Left ventricle myocardium inferior (tissue), 1 donor: Measurements from ENCODE around the gene AREG. TPM values are rescaled to one million over a fixed set of nuclear protein-coding genes. Genes with fewer than 3 reads are reported as not detected.

Experiments
- DNase-seq: peaks from one replicate; pipeline ENCODE4 v3.0.0-alpha.2; 2020
- H3K27ac ChIP-seq: fragments of 200-600 bp; replicated peaks from 2 replicates; pipeline ENCODE4 v1.8.0; 2021
- H3K27me3 ChIP-seq: fragments of 200-600 bp; 2 replicates; pipeline ENCODE4 v1.8.0; 2021; ENCODE audit warnings: low read depth
- H3K36me3 ChIP-seq: fragments of 200-600 bp; 2 replicates; pipeline ENCODE4 v1.8.0; 2021
- H3K4me1 ChIP-seq: fragments of 200-600 bp; 2 replicates; pipeline ENCODE4 v1.8.0; 2021
- H3K4me3 ChIP-seq: fragments of 200-600 bp; 2 replicates; pipeline ENCODE4 v1.8.0; 2021; ENCODE audit warnings: mild to moderate bottlenecking, moderate library complexity
- H3K9me3 ChIP-seq: fragments of 200-600 bp; replicated peaks from 2 replicates; pipeline ENCODE4 v1.8.0; 2021
- intact Hi-C: fragments of 100-400 bp; cut with micrococcal nuclease; formaldehyde crosslinking; loops from one replicate; pipeline ENCODE4 v1.11.0; 2022
- total RNA-seq: library from RNA; stranded (reverse); fragmentation: NEBNext Ultra II Directional; extraction: Animal tissue kit (Norgen Biotek cat#: 25700); gene quantifications from one replicate; pipeline ENCODE4 v1.2.1, GENCODE V29; 2021
- TF ChIP-seq, protein P1 (sequence below): fragments of 200-600 bp; IDR thresholded peaks from 2 replicates; pipeline ENCODE4 v1.8.0; 2021; ENCODE audit warnings: antibody characterized with exemption, mild to moderate bottlenecking, borderline replicate concordance
- donor health status: DM: no; HTN: yes; CAD: no; lungs with severe emphysema.

The AREG gene
- total RNA-seq, 1 donor from 2014 or later: 0.55 TPM

DNA sequence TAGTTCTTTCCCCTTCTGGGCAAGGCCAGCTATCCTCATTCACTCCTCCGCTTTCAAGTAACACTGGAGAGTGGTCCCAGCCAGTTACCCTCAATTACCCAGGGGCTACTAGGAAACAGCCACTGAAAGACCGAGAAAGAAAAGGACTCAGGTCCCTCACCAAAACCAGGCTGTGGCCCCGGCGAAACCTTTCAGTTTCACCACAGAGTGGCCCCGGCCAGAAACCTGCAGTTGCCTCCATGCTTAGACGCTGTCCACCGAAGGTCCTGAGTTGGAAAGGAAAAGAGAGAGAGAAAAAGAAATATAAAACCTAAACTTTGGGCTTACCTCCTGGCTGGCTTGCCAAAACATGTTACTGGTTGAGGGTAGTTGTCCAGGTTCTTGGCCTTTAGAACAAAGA, 5.0 kb upstream of the AREG start:
- H3K4me3 ChIP-seq: no peak overlapping the region
- no peak for DNase-seq
- peaks cover 10% of the 10 kb centered on the region for H3K4me1 ChIP-seq
- H3K9me3 ChIP-seq: no peaks in the 10 kb centered on the region
- no peak overlapping the region for H3K27ac ChIP-seq
- no peaks in the 10 kb centered on the region for H3K27me3 ChIP-seq
- TF ChIP-seq, protein P1, sequence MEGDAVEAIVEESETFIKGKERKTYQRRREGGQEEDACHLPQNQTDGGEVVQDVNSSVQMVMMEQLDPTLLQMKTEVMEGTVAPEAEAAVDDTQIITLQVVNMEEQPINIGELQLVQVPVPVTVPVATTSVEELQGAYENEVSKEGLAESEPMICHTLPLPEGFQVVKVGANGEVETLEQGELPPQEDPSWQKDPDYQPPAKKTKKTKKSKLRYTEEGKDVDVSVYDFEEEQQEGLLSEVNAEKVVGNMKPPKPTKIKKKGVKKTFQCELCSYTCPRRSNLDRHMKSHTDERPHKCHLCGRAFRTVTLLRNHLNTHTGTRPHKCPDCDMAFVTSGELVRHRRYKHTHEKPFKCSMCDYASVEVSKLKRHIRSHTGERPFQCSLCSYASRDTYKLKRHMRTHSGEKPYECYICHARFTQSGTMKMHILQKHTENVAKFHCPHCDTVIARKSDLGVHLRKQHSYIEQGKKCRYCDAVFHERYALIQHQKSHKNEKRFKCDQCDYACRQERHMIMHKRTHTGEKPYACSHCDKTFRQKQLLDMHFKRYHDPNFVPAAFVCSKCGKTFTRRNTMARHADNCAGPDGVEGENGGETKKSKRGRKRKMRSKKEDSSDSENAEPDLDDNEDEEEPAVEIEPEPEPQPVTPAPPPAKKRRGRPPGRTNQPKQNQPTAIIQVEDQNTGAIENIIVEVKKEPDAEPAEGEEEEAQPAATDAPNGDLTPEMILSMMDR: no peak
- intact Hi-C loops: no loop called here
- no peaks in the 10 kb centered on the region for H3K36me3 ChIP-seq

DNA sequence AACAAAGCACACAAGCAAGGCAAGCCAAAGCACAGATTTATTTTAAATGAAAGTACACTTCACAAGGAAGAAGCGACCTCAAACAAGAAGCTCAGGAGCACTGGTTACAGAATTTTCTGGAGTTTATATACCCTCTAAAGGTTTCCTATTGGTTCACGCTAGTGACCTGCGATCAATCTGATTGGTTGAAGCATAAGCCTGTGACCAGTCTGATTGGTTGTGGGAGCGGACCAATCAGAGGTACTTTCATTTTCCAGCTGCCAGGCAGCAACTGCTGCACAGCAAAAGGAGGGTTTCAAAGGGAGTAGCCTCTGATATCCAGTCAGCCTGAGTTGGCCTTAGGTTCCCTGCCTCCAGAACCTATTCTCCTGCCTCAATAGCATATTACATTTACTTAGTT, 4.6 kb upstream of the AREG start:
- Histone ChIP-seq H3K36me3 (no peaks in the 10 kb centered on the region), H3K27me3 (no peaks in the 10 kb centered on the region), H3K27ac (no peak overlapping the region), H3K4me1 (peaks cover 14% of the 10 kb centered on the region), H3K4me3 (no peak overlapping the region), H3K9me3 (no peaks in the 10 kb centered on the region)
- DNase-seq: no peak
- TF ChIP-seq, protein P1: no peak
- intact Hi-C loops: no loop called here

DNA sequence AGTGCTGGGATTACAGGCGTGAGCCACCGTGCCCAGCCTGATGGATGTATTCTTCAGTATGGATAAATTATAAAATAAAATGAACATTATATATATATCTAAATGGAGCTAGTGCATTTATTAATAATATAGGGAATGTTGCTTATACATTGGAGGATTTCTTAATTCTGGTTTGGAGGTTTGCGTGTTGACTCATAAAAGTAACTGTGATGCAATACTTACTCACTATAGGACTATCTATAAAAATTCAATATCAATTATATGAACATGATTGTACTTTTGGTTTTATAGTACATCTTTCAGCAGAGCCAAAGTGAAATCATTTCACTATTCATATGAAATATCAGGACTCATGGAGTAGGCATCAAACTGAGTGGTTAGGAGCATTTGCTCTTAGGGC, 3.2 kb upstream of the AREG start:
- no peaks in the 10 kb centered on the region for H3K9me3 ChIP-seq
- no peak overlapping the region for H3K27ac ChIP-seq
- H3K4me1 ChIP-seq: peaks cover 18% of the 10 kb centered on the region
- no peak overlapping the region for H3K4me3 ChIP-seq
- H3K36me3 ChIP-seq: no peaks in the 10 kb centered on the region
- no peak for DNase-seq
- H3K27me3 ChIP-seq: no peaks in the 10 kb centered on the region
- TF ChIP-seq, protein P1: no peak
- intact Hi-C loops: no loop called here

DNA sequence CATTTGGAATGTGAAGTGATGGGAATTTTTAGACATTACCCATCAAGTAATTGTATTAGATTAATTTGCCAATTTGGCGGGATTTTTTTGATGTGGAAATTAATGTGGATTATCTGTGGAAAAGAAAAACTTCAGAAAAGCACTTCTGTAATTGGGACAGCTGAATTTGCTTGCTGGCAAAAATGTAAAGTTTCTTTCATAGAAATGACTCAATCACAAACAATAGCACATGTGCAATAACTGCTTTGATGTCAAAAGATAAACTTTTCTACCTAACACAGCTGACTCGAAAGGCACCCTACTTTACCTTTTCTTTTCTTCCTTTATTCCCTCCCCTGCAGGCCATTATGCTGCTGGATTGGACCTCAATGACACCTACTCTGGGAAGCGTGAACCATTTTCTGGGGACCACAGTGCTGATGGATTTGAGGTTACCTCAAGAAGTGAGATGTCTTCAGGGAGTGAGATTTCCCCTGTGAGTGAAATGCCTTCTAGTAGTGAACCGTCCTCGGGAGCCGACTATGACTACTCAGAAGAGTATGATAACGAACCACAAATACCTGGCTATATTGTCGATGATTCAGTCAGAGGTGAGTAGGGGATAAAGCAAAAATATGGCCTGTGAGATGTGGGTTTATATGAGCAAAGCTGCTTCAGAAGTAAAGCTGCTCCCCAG, 1.4 kb downstream of the AREG start:
- H3K36me3 ChIP-seq: no peaks in the 10 kb centered on the region
- TF ChIP-seq, protein P1: no peak
- peaks cover 18% of the 10 kb centered on the region for H3K4me1 ChIP-seq
- H3K4me3 ChIP-seq: no peak overlapping the region
- no peaks in the 10 kb centered on the region for H3K27me3 ChIP-seq
- H3K27ac ChIP-seq: no peak overlapping the region
- H3K9me3 ChIP-seq: no peaks in the 10 kb centered on the region
- intact Hi-C loops: no loop called here
- no peak for DNase-seq

DNA sequence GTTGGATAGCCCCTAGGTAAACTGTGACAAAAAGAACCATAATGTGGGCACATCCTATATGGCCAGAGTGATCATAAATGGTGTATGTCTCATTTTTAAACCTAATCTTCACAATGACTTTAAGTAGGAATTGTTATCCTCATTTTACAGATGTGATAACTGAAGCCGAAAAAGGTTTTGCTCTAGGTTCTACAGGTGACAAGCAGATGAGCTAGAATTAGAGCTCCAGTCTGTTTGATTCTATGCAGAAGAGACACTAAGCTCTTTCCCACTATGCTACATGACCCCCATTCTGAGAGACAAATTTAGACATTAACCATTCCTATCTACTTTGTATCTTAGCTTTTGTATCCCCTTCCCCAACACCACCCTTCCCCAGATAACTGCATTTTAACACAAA, 2.0 kb downstream of the AREG start:
- no peaks in the 10 kb centered on the region for H3K9me3 ChIP-seq
- H3K27me3 ChIP-seq: no peaks in the 10 kb centered on the region
- H3K27ac ChIP-seq: no peak overlapping the region
- intact Hi-C loops: no loop called here
- no peak overlapping the region for H3K4me3 ChIP-seq
- TF ChIP-seq, protein P1: no peak
- no peaks in the 10 kb centered on the region for H3K36me3 ChIP-seq
- DNase-seq: no peak
- peaks cover 18% of the 10 kb centered on the region for H3K4me1 ChIP-seq
